CD4-positive, alpha-beta T cell (primary cell): Measurements from ENCODE around the gene CSF1R. TPM values are rescaled to one million over a fixed set of nuclear protein-coding genes. Genes with fewer than 3 reads are reported as not detected.

Experiments
- ATAC-seq: fragments of 200-7000 bp; cut with Tn5 transposase; one replicate; pipeline ENCODE4 v1.10.0; 2022; ENCODE audit warnings: mild to moderate bottlenecking; ENCODE audit not compliant: poor library complexity
- CTCF ChIA-PET: fragments of 350-600 bp; sonication (Branson Sonifier 250); formaldehyde crosslinking; loops from one replicate; lab custom pipeline; 2021; ENCODE audit warnings: antibody characterized with exemption, inconsistent platforms; lab: Charles Lee
- POLR2A ChIA-PET: fragments of 350-600 bp; sonication (Branson Sonifier 250); formaldehyde crosslinking; loops from one replicate; lab custom pipeline; 2021; ENCODE audit warnings: antibody characterized with exemption, inconsistent platforms; lab: Charles Lee
- DNase-seq, 14 experiments: peaks; one replicate each; pipeline ENCODE4 v3.0.0-alpha.2; 2013 to 2020; ENCODE audit warnings: mixed read lengths in 2 of 14
- H3K27ac ChIP-seq, 2 donors: one replicate each; pipeline versions ENCODE4 v1.5.1 to v1.7.0; 2013; ENCODE audit warnings: low read length in 2 of 2, low read depth in 1 of 2, mild to moderate bottlenecking in 1 of 2
- H3K27me3 ChIP-seq, 2 experiments: 1 replicate in 1 of 2; 2 replicates in 1 of 2; pipeline versions ENCODE4 v1.6.1 to v1.7.0; 2013; ENCODE audit warnings: low read length in 2 of 2, control low read depth in 1 of 2, mild to moderate bottlenecking in 1 of 2, moderate library complexity in 1 of 2; ENCODE audit not compliant: insufficient read depth in 2 of 2, control insufficient read depth in 1 of 2
- H3K36me3 ChIP-seq: one replicate; pipeline ENCODE4 v1.6.1; 2013; ENCODE audit warnings: low read length, control low read depth; ENCODE audit not compliant: insufficient read depth
- H3K4me1 ChIP-seq: one replicate; pipeline ENCODE4 v1.6.1; 2013; ENCODE audit warnings: low read length, control low read depth; ENCODE audit not compliant: insufficient read depth
- H3K4me3 ChIP-seq: one replicate; pipeline ENCODE4 v1.5.1; 2013; ENCODE audit warnings: mild to moderate bottlenecking, low read length, moderate library complexity
- H3K9me3 ChIP-seq, 2 experiments: 1 replicate in 1 of 2; 2 replicates in 1 of 2; pipeline versions ENCODE4 v1.6.1 to v1.7.0; 2013; ENCODE audit warnings: low read length in 2 of 2, mild to moderate bottlenecking in 2 of 2, control low read depth in 1 of 2, moderate library complexity in 1 of 2; ENCODE audit not compliant: control insufficient read depth in 1 of 2, insufficient read depth in 1 of 2
- H3K27ac Mint-ChIP-seq: one replicate; pipeline ENCODE4 v1.8.0; 2020; ENCODE audit warnings: mixed read lengths
- H3K27me3 Mint-ChIP-seq: one replicate; pipeline ENCODE4 v1.8.0; 2021; ENCODE audit warnings: mixed read lengths
- H3K36me3 Mint-ChIP-seq: one replicate; pipeline ENCODE4 v1.8.0; 2021; ENCODE audit warnings: low read depth, mixed read lengths
- H3K4me1 Mint-ChIP-seq: one replicate; pipeline ENCODE4 v1.8.0; 2021; ENCODE audit warnings: low read depth, mixed read lengths
- H3K4me3 Mint-ChIP-seq: one replicate; pipeline ENCODE4 v1.8.0; 2020; ENCODE audit warnings: mild to moderate bottlenecking, mixed read lengths
- H3K9me3 Mint-ChIP-seq: one replicate; pipeline ENCODE4 v1.8.0; 2020; ENCODE audit warnings: mixed read lengths
- CTCF ChIP-seq: fragments of 200-600 bp; IDR thresholded peaks from one replicate; pipeline ENCODE4 v1.8.0; 2022; ENCODE audit warnings: antibody characterized with exemption, mild to moderate bottlenecking
- intact Hi-C, 2 experiments: fragments of 100-400 bp; cut with DNase I in 1 of 2; cut with micrococcal nuclease in 1 of 2; formaldehyde crosslinking; loops; one replicate each; pipeline versions ENCODE4 v1.15.1 to v1.9.0; 2023 to 2025; cut with DNase I, micrococcal nuclease
- total RNA-seq, 174 experiments: library from RNA in 2 of 174; stranded (reverse) in 2 of 174; gene quantifications; one replicate each; pipeline ENCODE4 v1.2.3 and lab custom pipeline; 2021 to 2026

Gene CSF1R
- total RNA-seq, 2 experiments from 2014 or later = 0.45 to 0.52 TPM

GRCh38 chr5:150007050-150007449 is 79.3 kb downstream of the CSF1R start:
- no peaks in the 10 kb centered on the region for H3K9me3 Mint-ChIP-seq
- Histone ChIP-seq H3K27ac (no peak overlapping the region), H3K27me3 (no peaks in the 10 kb centered on the region), H3K36me3 (peaks cover 69% of the 10 kb centered on the region), H3K4me1 (peaks cover 12% of the 10 kb centered on the region), H3K9me3 (no peaks in the 10 kb centered on the region), H3K4me3 (no peak overlapping the region)
- intact Hi-C loops = no loop called here
- H3K27ac Mint-ChIP-seq = no peak overlapping the region
- H3K4me3 Mint-ChIP-seq = no peak overlapping the region
- peaks cover 36% of the 10 kb centered on the region for H3K4me1 Mint-ChIP-seq
- ChIA-PET CTCF (interaction anchor here (1.0 kb wide), 1 partner anchor 16 kb away, joined by 4 read pairs; no protein-coding TSS in a partner anchor), POLR2A (no interaction called here)
- ATAC-seq = no peak
- no peak for DNase-seq
- TF ChIP-seq CTCF = no peak
- no peaks in the 10 kb centered on the region for H3K27me3 Mint-ChIP-seq
- H3K36me3 Mint-ChIP-seq = peaks cover 84% of the 10 kb centered on the region

GRCh38 chr5:150006318-150006717 is 80.0 kb downstream of the CSF1R start:
- no peak for DNase-seq
- H3K4me1 ChIP-seq = peaks cover 18% of the 10 kb centered on the region
- no peak for TF ChIP-seq CTCF
- intact Hi-C loops = no loop called here
- no peaks in the 10 kb centered on the region for H3K27me3 Mint-ChIP-seq
- no peaks in the 10 kb centered on the region for H3K9me3 ChIP-seq
- no peak for ATAC-seq
- no peak overlapping the region for H3K27ac ChIP-seq
- H3K36me3 Mint-ChIP-seq = peaks cover 83% of the 10 kb centered on the region
- no peak overlapping the region for H3K27ac Mint-ChIP-seq
- H3K36me3 ChIP-seq = peaks cover 65% of the 10 kb centered on the region
- H3K4me1 Mint-ChIP-seq = peaks cover 43% of the 10 kb centered on the region
- ChIA-PET POLR2A (no interaction called here), CTCF (no interaction called here)
- no peak overlapping the region for H3K4me3 Mint-ChIP-seq
- no peak overlapping the region for H3K4me3 ChIP-seq
- no peaks in the 10 kb centered on the region for H3K27me3 ChIP-seq
- no peaks in the 10 kb centered on the region for H3K9me3 Mint-ChIP-seq

Other genes with a start within 250 kb of the CSF1R start
- gene PDE6A, start 141.8 kb downstream of the CSF1R start, total RNA-seq = not detected
- 1 to 10 TPM; 2.8 to 4.2 TPM for gene SLC26A2, start 125.8 kb downstream of the CSF1R start, total RNA-seq
- 1 to 10 TPM; 1.0 to 1.4 TPM for gene TIGD6, start 85.9 kb downstream of the CSF1R start, total RNA-seq
- 10 to 100 TPM; 27.4 to 29.3 TPM for gene HMGXB3, start 85.8 kb downstream of the CSF1R start, total RNA-seq
- not detected for gene PDGFRB, start 69.3 kb upstream of the CSF1R start, total RNA-seq
- not detected for gene CDX1, start 80.2 kb upstream of the CSF1R start, total RNA-seq
- not detected for gene SLC6A7, start 103.5 kb upstream of the CSF1R start, total RNA-seq
- gene CAMK2A, start 203.2 kb upstream of the CSF1R start, total RNA-seq = under 1 TPM; 0.05 to 0.22 TPM
- gene ARSI, start 216.4 kb upstream of the CSF1R start, total RNA-seq = under 1 TPM; 0.22 to 0.56 TPM